Measurements from ENCODE around the gene ADGRB2.

Gene ADGRB2

DNA sequence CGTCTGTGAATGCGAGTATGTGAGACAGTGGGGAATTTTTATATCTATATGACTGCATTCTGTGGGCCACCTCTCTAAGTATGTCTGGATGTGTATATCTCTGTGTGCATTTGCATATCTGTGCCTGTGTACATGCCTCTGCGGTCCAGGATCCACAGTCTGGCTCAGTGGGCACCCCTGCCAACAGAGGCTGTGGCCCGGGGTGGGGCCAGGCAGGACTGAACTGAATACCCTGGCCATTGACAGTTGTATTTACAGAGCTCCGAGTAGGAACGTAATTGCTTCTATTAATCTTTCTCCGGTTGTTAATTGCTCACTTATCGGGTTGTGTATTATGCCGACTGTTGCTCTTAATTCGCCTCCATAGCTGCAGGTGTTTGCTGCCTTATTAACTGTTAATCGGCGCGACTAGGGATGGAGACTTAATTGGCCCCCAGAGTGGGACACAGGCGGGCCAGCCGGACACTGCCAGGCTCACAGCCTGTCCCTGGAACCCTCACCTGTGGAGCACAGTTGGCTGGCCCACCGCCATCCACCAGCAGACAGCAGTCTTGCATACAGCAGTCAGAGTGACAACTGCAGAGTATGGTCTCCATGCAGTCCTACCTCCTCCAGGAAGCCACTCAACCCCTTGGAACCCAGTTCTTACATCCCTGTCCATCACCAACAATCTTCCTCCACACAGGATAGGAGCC is 22.4 kb upstream of the ADGRB2 start:
- H3K4me3 ChIP-seq (ENCODE audit: low read length) = no peak overlapping the region
- no peak overlapping the region for H2AFZ ChIP-seq (ENCODE audit: low read length)
- DNase-seq = no peak
- no peaks in the 10 kb centered on the region for H3K9me3 ChIP-seq (replicated peaks; ENCODE audit: insufficient read depth, low read length)
- H3K27ac ChIP-seq (ENCODE audit: low read length) = no peak overlapping the region
- H3K36me3 ChIP-seq (replicated peaks; ENCODE audit: insufficient read depth, low read length) = no peaks in the 10 kb centered on the region
- no peaks in the 10 kb centered on the region for H3K4me1 ChIP-seq (ENCODE audit: low read length)
- no peaks in the 10 kb centered on the region for H3K79me2 ChIP-seq (ENCODE audit: low read length)
- H3K9ac ChIP-seq (ENCODE audit: low read length) = no peak overlapping the region
- no peak for TF ChIP-seq EZH2 (optimal IDR thresholded peaks at IDR 0.05; ENCODE audit: low read depth, low read length)
- TF ChIP-seq, protein P1, sequence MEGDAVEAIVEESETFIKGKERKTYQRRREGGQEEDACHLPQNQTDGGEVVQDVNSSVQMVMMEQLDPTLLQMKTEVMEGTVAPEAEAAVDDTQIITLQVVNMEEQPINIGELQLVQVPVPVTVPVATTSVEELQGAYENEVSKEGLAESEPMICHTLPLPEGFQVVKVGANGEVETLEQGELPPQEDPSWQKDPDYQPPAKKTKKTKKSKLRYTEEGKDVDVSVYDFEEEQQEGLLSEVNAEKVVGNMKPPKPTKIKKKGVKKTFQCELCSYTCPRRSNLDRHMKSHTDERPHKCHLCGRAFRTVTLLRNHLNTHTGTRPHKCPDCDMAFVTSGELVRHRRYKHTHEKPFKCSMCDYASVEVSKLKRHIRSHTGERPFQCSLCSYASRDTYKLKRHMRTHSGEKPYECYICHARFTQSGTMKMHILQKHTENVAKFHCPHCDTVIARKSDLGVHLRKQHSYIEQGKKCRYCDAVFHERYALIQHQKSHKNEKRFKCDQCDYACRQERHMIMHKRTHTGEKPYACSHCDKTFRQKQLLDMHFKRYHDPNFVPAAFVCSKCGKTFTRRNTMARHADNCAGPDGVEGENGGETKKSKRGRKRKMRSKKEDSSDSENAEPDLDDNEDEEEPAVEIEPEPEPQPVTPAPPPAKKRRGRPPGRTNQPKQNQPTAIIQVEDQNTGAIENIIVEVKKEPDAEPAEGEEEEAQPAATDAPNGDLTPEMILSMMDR (IDR thresholded peaks at IDR 0.05; ENCODE audit: low read length) = no peak
- no peak for TF ChIP-seq EZH2phosphoT487 (IDR thresholded peaks at IDR 0.05; ENCODE audit: low read length)
- H3F3A ChIP-seq (ENCODE audit: insufficient read depth, low read length) = no peaks in the 10 kb centered on the region
- H4K20me1 ChIP-seq (ENCODE audit: insufficient read depth, low read length) = no peaks in the 10 kb centered on the region
- H3K9me2 ChIP-seq (replicated peaks; ENCODE audit: insufficient read depth, low read length) = no peaks in the 10 kb centered on the region
- H3K27me3 ChIP-seq (replicated peaks; ENCODE audit: insufficient read depth, low read length) = peaks cover 16% of the 10 kb centered on the region
- H3K4me2 ChIP-seq (ENCODE audit: low read depth, low read length) = no peak overlapping the region

DNA sequence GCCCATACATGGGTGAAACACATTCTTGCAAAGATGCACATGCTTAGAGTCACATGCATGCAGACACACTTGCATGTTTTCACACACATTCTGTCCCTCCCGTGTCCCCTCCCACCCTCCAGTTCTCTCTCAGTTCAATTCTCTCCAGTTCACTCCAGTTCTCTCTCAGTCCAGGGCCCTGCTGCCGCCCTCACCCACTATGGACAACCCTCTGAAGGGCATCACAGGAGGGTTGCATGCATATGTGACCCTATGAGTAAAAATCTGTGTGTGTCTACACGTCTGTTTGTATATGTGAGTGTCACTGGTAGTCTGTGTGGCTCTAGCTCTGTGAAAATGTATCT is 21.8 kb upstream of the ADGRB2 start:
- H4K20me1 ChIP-seq (ENCODE audit: insufficient read depth, low read length) = no peaks in the 10 kb centered on the region
- H3K9ac ChIP-seq (ENCODE audit: low read length) = no peak overlapping the region
- H3F3A ChIP-seq (ENCODE audit: insufficient read depth, low read length) = no peaks in the 10 kb centered on the region
- TF ChIP-seq, protein P1 (IDR thresholded peaks at IDR 0.05; ENCODE audit: low read length) = no peak
- TF ChIP-seq EZH2phosphoT487 (IDR thresholded peaks at IDR 0.05; ENCODE audit: low read length) (no peak), EZH2 (optimal IDR thresholded peaks at IDR 0.05; ENCODE audit: low read depth, low read length) (no peak)
- H3K9me2 ChIP-seq (replicated peaks; ENCODE audit: insufficient read depth, low read length) = no peaks in the 10 kb centered on the region
- H3K4me3 ChIP-seq (ENCODE audit: low read length) = no peak overlapping the region
- H3K4me1 ChIP-seq (ENCODE audit: low read length) = no peaks in the 10 kb centered on the region
- peaks cover 10% of the 10 kb centered on the region for H3K27me3 ChIP-seq (replicated peaks; ENCODE audit: insufficient read depth, low read length)
- no peaks in the 10 kb centered on the region for H3K9me3 ChIP-seq (replicated peaks; ENCODE audit: insufficient read depth, low read length)
- no peak overlapping the region for H3K4me2 ChIP-seq (ENCODE audit: low read depth, low read length)
- no peaks in the 10 kb centered on the region for H3K36me3 ChIP-seq (replicated peaks; ENCODE audit: insufficient read depth, low read length)
- H2AFZ ChIP-seq (ENCODE audit: low read length) = no peak overlapping the region
- no peak for DNase-seq
- no peaks in the 10 kb centered on the region for H3K79me2 ChIP-seq (ENCODE audit: low read length)
- no peak overlapping the region for H3K27ac ChIP-seq (ENCODE audit: low read length)

DNA sequence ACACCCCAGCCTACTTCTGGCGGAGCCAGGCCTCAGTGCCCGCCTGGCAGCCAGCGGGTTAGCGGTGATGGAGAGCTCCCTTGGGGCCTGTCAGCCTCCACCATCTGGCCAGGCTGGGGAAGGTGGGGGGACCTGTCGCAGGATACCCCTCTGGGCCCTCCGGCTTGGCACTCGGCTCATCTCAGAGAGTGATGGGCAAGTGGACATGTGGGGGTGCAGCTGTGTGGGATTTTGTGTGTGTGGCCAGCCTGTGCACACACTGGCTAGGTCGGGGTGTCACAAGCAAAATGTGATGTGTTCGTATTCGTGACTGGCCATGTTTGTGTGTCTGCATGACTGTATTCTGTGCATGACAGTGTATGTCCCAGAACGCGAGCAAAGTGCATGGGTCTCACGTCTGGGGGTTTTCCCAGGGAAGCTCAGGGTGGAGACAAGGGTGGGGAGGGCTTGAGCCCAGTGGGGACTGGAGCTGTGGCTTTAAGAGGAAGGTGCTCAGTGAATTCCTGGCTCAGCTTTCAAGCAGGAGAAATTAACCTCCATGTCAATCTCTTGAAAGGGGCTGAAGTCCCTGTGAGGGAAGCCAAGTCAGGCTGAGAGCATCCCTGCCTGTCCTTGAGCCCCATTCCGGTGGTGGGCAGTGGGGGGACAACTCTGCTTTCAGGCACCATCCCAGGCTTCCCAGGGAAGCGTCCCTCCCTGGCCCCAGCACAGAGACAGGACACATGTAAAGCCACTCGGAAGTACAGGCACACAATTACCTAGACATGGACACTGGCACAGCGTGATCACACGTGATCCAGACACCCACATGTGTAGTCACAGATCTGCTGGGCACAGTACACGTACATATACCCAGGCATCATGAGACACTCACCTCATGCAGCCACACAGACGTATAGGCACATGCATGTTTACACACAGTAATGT is 21.1 kb upstream of the ADGRB2 start:
- no peaks in the 10 kb centered on the region for H4K20me1 ChIP-seq (ENCODE audit: insufficient read depth, low read length)
- no peak overlapping the region for H3K9ac ChIP-seq (ENCODE audit: low read length)
- no peaks in the 10 kb centered on the region for H3F3A ChIP-seq (ENCODE audit: insufficient read depth, low read length)
- no peak overlapping the region for H2AFZ ChIP-seq (ENCODE audit: low read length)
- H3K9me3 ChIP-seq (replicated peaks; ENCODE audit: insufficient read depth, low read length) = no peaks in the 10 kb centered on the region
- DNase-seq = no peak
- H3K27ac ChIP-seq (ENCODE audit: low read length) = no peak overlapping the region
- no peaks in the 10 kb centered on the region for H3K79me2 ChIP-seq (ENCODE audit: low read length)
- H3K9me2 ChIP-seq (replicated peaks; ENCODE audit: insufficient read depth, low read length) = no peaks in the 10 kb centered on the region
- H3K4me2 ChIP-seq (ENCODE audit: low read depth, low read length) = no peak overlapping the region
- H3K27me3 ChIP-seq (replicated peaks; ENCODE audit: insufficient read depth, low read length) = 0 out of 2 replicates have a peak, but pooled peaks cover 4% of the 10 kb centered on the region
- no peaks in the 10 kb centered on the region for H3K36me3 ChIP-seq (replicated peaks; ENCODE audit: insufficient read depth, low read length)
- TF ChIP-seq, protein P1 (IDR thresholded peaks at IDR 0.05; ENCODE audit: low read length) = no peak
- no peak for TF ChIP-seq EZH2phosphoT487 (IDR thresholded peaks at IDR 0.05; ENCODE audit: low read length)
- H3K4me3 ChIP-seq (ENCODE audit: low read length) = no peak overlapping the region
- no peaks in the 10 kb centered on the region for H3K4me1 ChIP-seq (ENCODE audit: low read length)

Data from MM.1S (cell line).